ENCODE data around the gene SHH. TPM values are rescaled to one million over a fixed set of nuclear protein-coding genes. Genes with fewer than 3 reads are reported as not detected.
A peak's percentile ranks its signal among the peaks of the same experiment; 100 is the strongest.

Gene SHH
- total and polyA plus RNA-seq, 2 of the 13 experiments (the other 11 are each of a cell fraction or from before 2014, with no cell fraction given): 1.9 to 3.4 TPM

DNA sequence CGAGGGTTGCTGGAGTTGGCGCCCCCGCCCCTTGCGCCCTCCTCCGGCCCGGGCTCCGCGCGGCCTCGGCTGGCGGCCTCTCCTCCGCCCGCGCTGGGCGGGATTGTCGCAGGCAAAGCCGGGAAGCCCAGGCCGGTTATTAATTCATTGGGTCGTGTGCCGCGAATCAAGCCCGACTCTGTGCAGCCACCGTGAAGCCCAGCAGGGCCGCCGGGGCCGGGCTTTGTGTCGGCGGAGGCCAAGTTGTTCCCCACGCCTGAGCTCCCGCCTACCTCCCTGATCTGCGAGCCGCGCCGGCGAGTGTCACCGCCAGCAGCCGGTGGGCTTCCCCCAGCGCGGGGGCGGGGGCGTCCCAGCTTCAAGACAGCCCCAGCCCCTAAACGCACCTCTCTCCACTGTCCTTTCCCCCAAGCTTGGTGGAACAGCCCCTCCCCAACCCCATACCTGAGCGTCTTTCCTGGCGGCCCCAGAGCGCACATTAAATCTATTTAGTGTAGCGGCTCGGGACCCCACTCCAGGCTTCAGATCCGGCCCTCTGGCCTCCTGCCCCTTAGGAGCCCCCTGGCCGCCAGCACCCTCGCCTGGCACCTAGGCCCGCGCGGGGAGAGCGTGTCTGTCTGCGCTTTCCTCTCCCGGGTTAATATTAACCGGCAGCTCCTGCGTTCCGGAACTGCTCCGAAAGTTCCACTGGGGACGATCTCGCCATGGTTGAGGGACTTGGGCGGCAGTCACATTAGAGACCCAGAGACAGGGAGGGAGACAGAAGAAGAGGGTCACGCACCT lies 3.5 kb downstream of the SHH start (continued):
- no peak for TF ChIP-seq BCLAF1 (IDR thresholded peaks at IDR 0.05)
- TF ChIP-seq, protein P1, sequence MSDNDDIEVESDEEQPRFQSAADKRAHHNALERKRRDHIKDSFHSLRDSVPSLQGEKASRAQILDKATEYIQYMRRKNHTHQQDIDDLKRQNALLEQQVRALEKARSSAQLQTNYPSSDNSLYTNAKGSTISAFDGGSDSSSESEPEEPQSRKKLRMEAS (IDR thresholded peaks at IDR 0.05): peak; percentile 89
- TF ChIP-seq ZKSCAN1 (IDR thresholded peaks at IDR 0.05; ENCODE audit: low read length): no peak
- no peak for TF ChIP-seq ZSCAN12 (CRISPR knock-in tag; IDR thresholded peaks at IDR 0.05)
- no peak for TF ChIP-seq ATF1 (CRISPR knock-in tag; IDR thresholded peaks at IDR 0.05)
- TF ChIP-seq FOXA1 (IDR thresholded peaks at IDR 0.05): no peak
- no peak for TF ChIP-seq FOXA1 (CRISPR knock-in tag; IDR thresholded peaks at IDR 0.05)
- peak; percentile 22; the same call in 1 of the 2 replicates for TF ChIP-seq HMG20A (CRISPR knock-in tag; IDR thresholded peaks at IDR 0.05; ENCODE audit: borderline replicate concordance)
- TF ChIP-seq SIN3A (IDR thresholded peaks at IDR 0.05; ENCODE audit: borderline replicate concordance, low read depth, low read length): peak; percentile 39; the same call in 1 of the 2 replicates
- TF ChIP-seq ZNF513 (CRISPR knock-in tag; conservative IDR thresholded peaks at IDR 0.05): no peak
- TF ChIP-seq ZNF12 (CRISPR knock-in tag; IDR thresholded peaks at IDR 0.05): no peak
- TF ChIP-seq TEF (CRISPR knock-in tag; IDR thresholded peaks at IDR 0.05): no peak
- TF ChIP-seq ZBTB49 (CRISPR knock-in tag; IDR thresholded peaks at IDR 0.05; ENCODE audit: borderline replicate concordance): no peak
- no peak for TF ChIP-seq TCF12 (IDR thresholded peaks at IDR 0.05)
- TF ChIP-seq TCF12 (CRISPR knock-in tag; IDR thresholded peaks at IDR 0.05): no peak
- TF ChIP-seq, protein P2, sequence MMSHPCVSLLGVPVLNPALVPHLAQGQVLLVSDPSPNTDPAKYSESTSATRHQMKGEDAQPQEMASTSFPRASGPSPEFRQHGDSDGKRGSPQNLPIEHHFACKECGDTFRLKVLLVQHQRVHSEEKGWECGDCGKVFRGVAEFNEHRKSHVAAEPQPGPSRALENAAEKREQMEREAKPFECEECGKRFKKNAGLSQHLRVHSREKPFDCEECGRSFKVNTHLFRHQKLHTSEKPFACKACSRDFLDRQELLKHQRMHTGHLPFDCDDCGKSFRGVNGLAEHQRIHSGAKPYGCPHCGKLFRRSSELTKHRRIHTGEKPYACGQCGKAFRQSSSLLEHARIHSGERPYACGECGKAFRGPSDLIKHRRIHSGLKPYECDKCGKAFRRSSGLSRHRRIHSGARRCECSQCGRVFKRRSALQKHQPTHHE (CRISPR knock-in tag; IDR thresholded peaks at IDR 0.05; ENCODE audit: borderline replicate concordance): no peak
- no peak for TF ChIP-seq JUNB (CRISPR knock-in tag; IDR thresholded peaks at IDR 0.05; ENCODE audit: borderline replicate concordance)
- TF ChIP-seq ZNF546 (CRISPR knock-in tag; conservative IDR thresholded peaks at IDR 0.05): no peak
- TF ChIP-seq ZNF414 (CRISPR knock-in tag; IDR thresholded peaks at IDR 0.05): peak; percentile 67
- no peak for TF ChIP-seq RELA (CRISPR knock-in tag; IDR thresholded peaks at IDR 0.05)
- no peak for TF ChIP-seq ELF4 (CRISPR knock-in tag; IDR thresholded peaks at IDR 0.05; ENCODE audit: borderline replicate concordance)

All from HepG2 (cell line).